Hepatocyte (in vitro differentiated cells): ENCODE results near the gene OR2T27. TPM values are rescaled to one million over a fixed set of nuclear protein-coding genes. Genes with fewer than 3 reads are reported as not detected.
"Not testable (repeated sequence)": the region's sequence is repeated elsewhere in the genome, so short reads cannot be mapped to it uniquely, and the experiment has no call there.

Experiments used
- DNase-seq: peaks from one replicate; pipeline ENCODE4 v3.0.0-alpha.2; 2016; ENCODE audit warnings: low spot score
- H2AFZ ChIP-seq: fragments of 200-600 bp; sonication (generic); 2 replicates; pipeline ENCODE4 v1.6.0; 2016; ENCODE audit warnings: antibody characterized with exemption, mild to moderate bottlenecking
- H3K27ac ChIP-seq: fragments of 200-600 bp; sonication (generic); 2 replicates; pipeline ENCODE4 v1.5.1; 2016; ENCODE audit warnings: mild to moderate bottlenecking
- H3K27me3 ChIP-seq: fragments of 200-600 bp; sonication (generic); 2 replicates; pipeline ENCODE4 v1.6.1; 2016
- H3K36me3 ChIP-seq: fragments of 200-600 bp; sonication (generic); replicated peaks from 2 replicates; pipeline ENCODE4 v1.5.1; 2016; ENCODE audit warnings: low read depth; ENCODE audit not compliant: insufficient read depth
- H3K4me1 ChIP-seq: fragments of 200-600 bp; sonication (generic); 2 replicates; pipeline ENCODE4 v1.5.1; 2016; ENCODE audit warnings: mild to moderate bottlenecking, moderate library complexity; ENCODE audit not compliant: insufficient read depth
- H3K4me2 ChIP-seq: fragments of 200-600 bp; sonication (generic); 2 replicates; pipeline ENCODE4 v1.6.0; 2016
- H3K4me3 ChIP-seq: fragments of 200-600 bp; sonication (generic); 2 replicates; pipeline ENCODE4 v1.5.1; 2016; ENCODE audit warnings: mild to moderate bottlenecking
- H3K79me2 ChIP-seq: fragments of 200-600 bp; sonication (generic); 2 replicates; pipeline ENCODE4 v1.6.0; 2017; ENCODE audit warnings: mild to moderate bottlenecking
- H3K9me2 ChIP-seq: fragments of 200-600 bp; sonication (generic); replicated peaks from 2 replicates; pipeline ENCODE4 v1.6.0; 2017; ENCODE audit warnings: mild to moderate bottlenecking; ENCODE audit not compliant: insufficient read depth
- H3K9me3 ChIP-seq: fragments of 200-600 bp; sonication (generic); 2 replicates; pipeline ENCODE4 v1.5.1; 2016; ENCODE audit warnings: low read depth, mild to moderate bottlenecking
- H4K20me1 ChIP-seq: fragments of 200-600 bp; sonication (generic); 2 replicates; pipeline ENCODE4 v1.6.0; 2016; ENCODE audit warnings: mild to moderate bottlenecking; ENCODE audit not compliant: insufficient read depth, poor library complexity, severe bottlenecking
- CTCF ChIP-seq: fragments of 200-600 bp; sonication (generic); IDR thresholded peaks from 2 replicates; pipeline ENCODE4 v1.5.1; 2016; ENCODE audit warnings: antibody characterized with exemption, mild to moderate bottlenecking; ENCODE audit not compliant: poor library complexity
- EZH2 ChIP-seq: fragments of 200-600 bp; sonication (generic); IDR thresholded peaks from 2 replicates; pipeline ENCODE4 v1.6.1; 2016; ENCODE audit warnings: antibody characterized with exemption, mild to moderate bottlenecking, borderline replicate concordance
- EZH2phosphoT487 ChIP-seq: fragments of 200-600 bp; sonication (generic); IDR thresholded peaks from one replicate; pipeline ENCODE4 v1.6.1; 2018; ENCODE audit warnings: antibody characterized with exemption, mild to moderate bottlenecking, low read depth, moderate library complexity; ENCODE audit not compliant: unreplicated experiment, severe bottlenecking
- WGBS: methylation state at CpG from one replicate; pipeline ENCODE4 v1.1.6; 2016; ENCODE audit warnings: low lambda C conversion rate; ENCODE audit errors: missing lambda C conversion rate; 5-methylcytosine and 5-hydroxymethylcytosine counted together
- polyA plus RNA-seq: library from polyadenylated mRNA; unstranded; fragments of >200 nt; fragmentation: Nextera tagmentation; extraction: Ambion mirVana; gene quantifications from 2 replicates; pipeline ENCODE4 v1.2.1, GENCODE V29; 2016
- total RNA-seq: library from RNA; depleted of rRNA; stranded (reverse); fragments of >200 nt; gene quantifications from 2 replicates; pipeline ENCODE4 v1.2.3, GENCODE V29; 2014

OR2T27 gene, protein sequence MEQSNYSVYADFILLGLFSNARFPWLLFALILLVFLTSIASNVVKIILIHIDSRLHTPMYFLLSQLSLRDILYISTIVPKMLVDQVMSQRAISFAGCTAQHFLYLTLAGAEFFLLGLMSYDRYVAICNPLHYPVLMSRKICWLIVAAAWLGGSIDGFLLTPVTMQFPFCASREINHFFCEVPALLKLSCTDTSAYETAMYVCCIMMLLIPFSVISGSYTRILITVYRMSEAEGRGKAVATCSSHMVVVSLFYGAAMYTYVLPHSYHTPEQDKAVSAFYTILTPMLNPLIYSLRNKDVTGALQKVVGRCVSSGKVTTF
- not detected in 2 replicates for total RNA-seq
- not detected in 2 replicates for polyA plus RNA-seq

- not testable (repeated sequence) for H3K27me3 ChIP-seq, H3K4me1 ChIP-seq, H3K36me3 ChIP-seq, H4K20me1 ChIP-seq, H3K4me2 ChIP-seq, H3K9me2 ChIP-seq, H3K4me3 ChIP-seq, H2AFZ ChIP-seq, H3K9me3 ChIP-seq, H3K27ac ChIP-seq, H3K79me2 ChIP-seq, DNase-seq
- 50% methylated on average over 1 of the region's 3 CpGs for WGBS
These were observed at the start of gene OR2T27 for GRCh38 chr1:248655354-248655753. TSS of gene OR2T27 (minus strand) at chr1:248655528. CDS start at chr1:248650884, 4,644 bp downstream.

GRCh38 chr1:248704606-248705005 is 49.3 kb upstream of the OR2T27 start:
- WGBS = 48% methylated on average over 2 of the region's 2 CpGs
- TF ChIP-seq CTCF = no peak
- no peak for TF ChIP-seq EZH2phosphoT487
- no peak for TF ChIP-seq EZH2
- Histone ChIP-seq H3K79me2 (no peaks in the 10 kb centered on the region), H3K27ac (no peak overlapping the region), H4K20me1 (no peaks in the 10 kb centered on the region), H3K4me3 (no peak overlapping the region), H3K4me1 (no peaks in the 10 kb centered on the region), H3K9me2 (no peaks in the 10 kb centered on the region), H2AFZ (no peak overlapping the region), H3K4me2 (no peak overlapping the region), H3K27me3 (no peaks in the 10 kb centered on the region), H3K9me3 (no peaks in the 10 kb centered on the region), H3K36me3 (no peaks in the 10 kb centered on the region)
- no peak for DNase-seq

GRCh38 chr1:248703674-248704073 is 48.3 kb upstream of the OR2T27 start:
- no peaks in the 10 kb centered on the region for H3K79me2 ChIP-seq
- no peak overlapping the region for H3K4me3 ChIP-seq
- TF ChIP-seq EZH2 = no peak
- TF ChIP-seq EZH2phosphoT487 = no peak
- no peak for TF ChIP-seq CTCF
- H3K27me3 ChIP-seq = no peaks in the 10 kb centered on the region
- no peaks in the 10 kb centered on the region for H3K4me1 ChIP-seq
- H3K4me2 ChIP-seq = no peak overlapping the region
- no peak for DNase-seq
- WGBS = 52% methylated on average over 2 of the region's 2 CpGs
- H4K20me1 ChIP-seq = no peaks in the 10 kb centered on the region
- H2AFZ ChIP-seq = no peak overlapping the region
- H3K9me2 ChIP-seq = no peaks in the 10 kb centered on the region
- no peak overlapping the region for H3K27ac ChIP-seq
- H3K36me3 ChIP-seq = no peaks in the 10 kb centered on the region
- no peaks in the 10 kb centered on the region for H3K9me3 ChIP-seq

GRCh38 chr1:248702714-248703113 is 47.4 kb upstream of the OR2T27 start, which contains the start of gene OR14I1:
TSS of gene OR14I1 (minus strand) at chr1:248702766.
- H3K27ac ChIP-seq = no peak within 1 kb of the TSS
- H3K79me2 ChIP-seq = no peaks in the 10 kb centered on the region
- no peaks in the 10 kb centered on the region for H3K36me3 ChIP-seq
- no peak for DNase-seq
- H3K9me3 ChIP-seq = no peaks in the 10 kb centered on the region
- TF ChIP-seq EZH2 (no peak), CTCF (no peak), EZH2phosphoT487 (no peak)
- no peak within 1 kb of the TSS for H3K4me2 ChIP-seq
- H3K4me1 ChIP-seq = no peaks in the 10 kb centered on the region
- no peaks in the 10 kb centered on the region for H4K20me1 ChIP-seq
- H3K4me3 ChIP-seq = no peak within 1 kb of the TSS
- WGBS = 67% methylated on average over 1 of the region's 1 CpG
- no peaks in the 10 kb centered on the region for H3K27me3 ChIP-seq
- no peaks in the 10 kb centered on the region for H3K9me2 ChIP-seq
- H2AFZ ChIP-seq = no peak within 1 kb of the TSS
